ENCODE measurements around the gene PRKCH. TPM values are rescaled to one million over a fixed set of nuclear protein-coding genes. Genes with fewer than 3 reads are reported as not detected.
A peak's percentile ranks its signal among the peaks of the same experiment; 100 is the strongest.

PRKCH gene
- total RNA-seq, 2 donors from 2014 or later: 27.6 to 33.9 TPM

- intact Hi-C loops (cut with DNase I): no loop called here
- H3K9me3 ChIP-seq: no peaks in the 10 kb centered on the region
- no peak for DNase-seq (ENCODE audit: low spot score)
- no peaks in the 10 kb centered on the region for H3K4me1 ChIP-seq (replicated peaks)
- WGBS: 97% methylated on average over 9 of the region's 9 CpGs
- no peaks in the 10 kb centered on the region for H3K36me3 ChIP-seq
- H3K27ac ChIP-seq: no peak overlapping the region
- no peak overlapping the region for H3K4me3 ChIP-seq
- no peaks in the 10 kb centered on the region for H3K27me3 ChIP-seq (replicated peaks; ENCODE audit: insufficient read depth)
- TF ChIP-seq POLR2A (IDR thresholded peaks at IDR 0.05): no peak
- no peak for TF ChIP-seq CTCF (IDR thresholded peaks at IDR 0.05)
- no peak for TF ChIP-seq POLR2AphosphoS5 (IDR thresholded peaks at IDR 0.05)
Observed at GRCh38 chr14:61505815-61506809, 184.7 kb downstream of the PRKCH start.

- Histone ChIP-seq H3K9me3 (no peaks in the 10 kb centered on the region), H3K27ac (no peak overlapping the region), H3K36me3 (no peaks in the 10 kb centered on the region), H3K4me1 (replicated peaks) (no peaks in the 10 kb centered on the region), H3K4me3 (no peak overlapping the region), H3K27me3 (replicated peaks; ENCODE audit: insufficient read depth) (no peaks in the 10 kb centered on the region)
- 46% methylated on average over 2 of the region's 2 CpGs for WGBS
- intact Hi-C loops (cut with DNase I): no loop called here
- no peak for DNase-seq (ENCODE audit: low spot score)
- TF ChIP-seq POLR2AphosphoS5 (IDR thresholded peaks at IDR 0.05) (no peak), CTCF (IDR thresholded peaks at IDR 0.05) (no peak), POLR2A (IDR thresholded peaks at IDR 0.05) (no peak)
Observed at GRCh38 chr14:61508526-61508925, 187.1 kb downstream of the PRKCH start.

GRCh38 chr14:61510736-61511557 is 189.6 kb downstream of the PRKCH start:
- WGBS: 68% methylated on average over 6 of the region's 6 CpGs
- DNase-seq (ENCODE audit: low spot score): no peak
- TF ChIP-seq POLR2AphosphoS5 (IDR thresholded peaks at IDR 0.05): no peak
- no peak for TF ChIP-seq POLR2A (IDR thresholded peaks at IDR 0.05)
- TF ChIP-seq CTCF (IDR thresholded peaks at IDR 0.05): no peak
- no peaks in the 10 kb centered on the region for H3K36me3 ChIP-seq
- H3K9me3 ChIP-seq: no peaks in the 10 kb centered on the region
- no peaks in the 10 kb centered on the region for H3K27me3 ChIP-seq (replicated peaks; ENCODE audit: insufficient read depth)
- intact Hi-C loops (cut with DNase I): no loop called here
- no peak overlapping the region for H3K4me3 ChIP-seq
- peak overlapping the region; percentile 63 to 81 for H3K27ac ChIP-seq
- H3K4me1 ChIP-seq (replicated peaks): peaks cover 18% of the 10 kb centered on the region

- DNase-seq (ENCODE audit: low spot score): peak; percentile 66
- WGBS: 36% methylated on average over 6 of the region's 6 CpGs
- Histone ChIP-seq H3K4me3 (no peak overlapping the region), H3K4me1 (replicated peaks) (peaks cover 22% of the 10 kb centered on the region), H3K27me3 (replicated peaks; ENCODE audit: insufficient read depth) (no peaks in the 10 kb centered on the region), H3K36me3 (no peaks in the 10 kb centered on the region), H3K9me3 (no peaks in the 10 kb centered on the region), H3K27ac (peak overlapping the region; percentile 63 to 81)
- intact Hi-C loops (cut with DNase I): no loop called here
- TF ChIP-seq POLR2A (IDR thresholded peaks at IDR 0.05) (no peak), POLR2AphosphoS5 (IDR thresholded peaks at IDR 0.05) (peak; percentile 76)
Observed at GRCh38 chr14:61511558-61511948, 190.2 kb downstream of the PRKCH start.
